ENCODE data around the gene SECISBP2.

Gene SECISBP2

DNA sequence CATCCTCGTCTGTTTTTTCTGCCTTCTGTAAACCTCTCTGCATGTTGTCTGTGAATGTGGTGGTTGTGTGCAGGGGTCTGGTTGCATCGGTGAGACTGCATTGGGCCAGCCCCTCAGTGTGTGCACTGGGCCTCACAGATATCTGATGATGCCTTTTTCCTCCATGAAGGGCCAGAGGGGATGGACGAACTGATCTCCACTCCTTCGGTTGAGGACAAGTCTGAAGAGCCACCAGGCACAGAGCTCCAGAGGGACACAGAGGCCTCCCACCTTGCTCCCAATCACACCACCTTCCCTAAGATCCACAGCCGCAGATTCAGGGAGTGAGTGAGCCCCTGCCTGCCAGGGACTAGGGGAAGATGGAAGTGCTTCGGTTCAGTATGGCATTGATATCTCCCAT is 31.3 kb downstream of the SECISBP2 start:
- no peak for DNase-seq

DNA sequence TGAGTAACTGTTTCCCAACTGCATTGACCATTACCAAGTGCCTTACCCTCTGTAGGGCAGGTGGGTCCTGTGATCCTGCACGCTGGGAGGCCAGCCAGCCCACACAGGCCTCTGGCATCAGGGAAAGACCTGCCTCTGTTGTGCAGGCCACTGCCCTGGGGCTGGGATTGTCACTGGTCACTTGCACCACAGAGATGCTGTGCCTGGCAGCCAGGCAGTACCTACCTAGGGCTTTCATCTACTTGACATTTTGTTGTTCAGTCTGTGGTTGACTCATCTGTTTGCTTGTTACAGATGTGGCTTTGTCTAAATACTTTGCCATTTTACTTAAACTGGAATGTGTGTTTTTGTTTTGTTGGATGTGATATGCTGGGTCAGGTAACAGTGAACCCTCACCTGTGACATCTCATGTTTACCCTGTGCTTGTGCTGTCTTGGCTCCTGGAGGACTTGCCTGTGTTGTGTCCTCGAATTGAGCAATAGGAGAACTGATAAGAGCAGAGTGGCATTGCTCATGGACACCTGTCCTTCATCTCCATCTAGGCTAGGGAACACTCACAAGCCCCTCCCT is 32.8 kb downstream of the SECISBP2 start:
- no peak for DNase-seq

DNA sequence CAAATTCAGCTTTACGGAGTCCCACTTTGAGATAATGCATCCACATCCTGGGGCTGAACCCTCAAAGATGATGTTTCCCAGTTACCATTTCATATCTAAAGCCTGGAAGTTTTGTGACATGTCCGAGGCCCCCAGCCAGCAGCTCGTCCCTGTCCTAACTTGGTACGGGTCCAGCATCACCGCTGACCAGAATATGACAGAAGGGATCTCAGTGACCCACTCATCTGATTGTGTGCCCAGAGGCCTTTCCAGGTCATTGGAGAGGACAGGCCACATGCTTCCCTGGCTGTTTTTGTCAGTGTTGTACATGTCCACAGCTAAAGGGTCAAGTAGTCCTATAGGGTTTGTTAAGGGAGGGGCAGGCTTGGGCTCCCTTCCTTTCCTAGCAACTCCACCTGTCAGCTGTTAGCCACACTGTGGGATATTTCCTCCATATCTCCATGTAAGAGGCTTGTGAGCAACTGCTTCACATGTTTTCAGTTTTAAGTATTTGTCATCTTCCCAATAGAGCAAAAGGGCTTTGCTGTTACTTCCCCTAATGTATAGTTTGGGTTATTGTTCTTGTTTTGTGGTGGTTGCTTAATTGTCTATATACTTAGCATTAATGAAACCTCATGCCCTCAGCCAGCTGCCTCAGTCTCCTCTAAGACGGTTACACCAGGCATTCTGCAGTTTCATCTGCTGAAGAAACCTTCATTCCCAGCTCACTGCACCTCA is 33.4 kb downstream of the SECISBP2 start:
- no peak for DNase-seq

DNA sequence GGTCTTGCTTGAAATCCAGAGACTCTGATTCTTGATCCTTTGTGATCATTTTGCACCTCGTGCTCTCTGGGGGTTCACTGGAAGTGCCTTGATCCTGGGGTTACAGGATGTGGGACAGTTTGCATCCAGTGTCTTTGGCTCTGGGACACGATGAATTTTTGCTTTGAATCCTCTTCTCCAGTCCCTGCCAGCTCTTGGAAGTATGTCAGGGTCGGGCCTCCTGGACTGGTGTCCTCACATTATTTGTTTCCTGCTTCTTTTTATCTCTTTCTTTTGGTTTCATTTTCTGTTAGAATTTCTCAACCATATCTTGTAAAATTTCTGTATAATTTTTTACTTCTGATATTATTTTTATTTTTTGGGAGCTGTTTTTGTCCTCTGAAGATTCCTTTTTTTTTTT is 34.2 kb downstream of the SECISBP2 start:
- no peak for DNase-seq

GRCh38 chr9:89352874-89353649 is 34.8 kb downstream of the SECISBP2 start:
- no peak for DNase-seq

- DNase-seq, result no peak
Observed at GRCh38 chr9:89353989-89354388, 35.7 kb downstream of the SECISBP2 start.

DNA sequence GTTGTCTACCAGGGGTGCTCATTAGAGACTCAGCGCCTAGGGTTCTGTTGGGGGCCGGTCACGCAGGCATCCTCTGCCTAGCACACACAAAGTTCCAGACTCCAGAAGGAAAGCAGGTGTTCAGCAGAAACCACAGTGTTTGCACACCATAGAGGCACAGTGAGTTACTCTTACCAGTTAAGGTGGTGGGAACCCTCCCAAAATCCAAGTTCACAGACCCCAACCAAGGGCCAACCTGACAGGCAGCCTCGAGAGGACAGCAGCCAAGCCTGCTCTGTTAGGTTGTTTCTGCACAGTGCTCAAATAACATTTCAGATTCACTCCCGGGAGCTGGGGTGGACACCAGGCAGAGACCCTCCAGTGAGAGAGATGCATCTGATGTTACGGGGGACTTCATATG is 36.2 kb downstream of the SECISBP2 start:
- no peak for DNase-seq

DNA sequence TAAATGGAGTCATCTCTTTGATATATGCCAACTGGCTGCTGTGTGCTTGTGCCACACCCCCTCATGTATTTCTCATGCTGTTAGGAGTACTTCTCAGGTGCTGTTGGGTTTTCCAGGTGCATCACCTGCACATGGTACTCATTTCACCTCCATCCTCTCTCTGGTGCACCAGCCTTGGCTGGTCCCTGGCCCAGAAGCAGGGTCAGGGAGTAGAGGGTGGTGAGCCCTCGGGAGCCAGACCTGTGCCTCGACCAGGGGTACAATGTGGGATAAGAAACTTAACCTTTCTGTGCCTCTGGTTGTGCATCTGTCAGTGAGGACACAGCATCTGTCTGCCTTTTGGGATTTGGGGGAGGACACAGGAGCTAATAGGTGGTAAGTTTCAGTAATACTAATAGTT is 38.5 kb downstream of the SECISBP2 start:
- no peak for DNase-seq

GRCh38 chr9:89357331-89358197 is 39.3 kb downstream of the SECISBP2 start:
- DNase-seq, result no peak

DNA sequence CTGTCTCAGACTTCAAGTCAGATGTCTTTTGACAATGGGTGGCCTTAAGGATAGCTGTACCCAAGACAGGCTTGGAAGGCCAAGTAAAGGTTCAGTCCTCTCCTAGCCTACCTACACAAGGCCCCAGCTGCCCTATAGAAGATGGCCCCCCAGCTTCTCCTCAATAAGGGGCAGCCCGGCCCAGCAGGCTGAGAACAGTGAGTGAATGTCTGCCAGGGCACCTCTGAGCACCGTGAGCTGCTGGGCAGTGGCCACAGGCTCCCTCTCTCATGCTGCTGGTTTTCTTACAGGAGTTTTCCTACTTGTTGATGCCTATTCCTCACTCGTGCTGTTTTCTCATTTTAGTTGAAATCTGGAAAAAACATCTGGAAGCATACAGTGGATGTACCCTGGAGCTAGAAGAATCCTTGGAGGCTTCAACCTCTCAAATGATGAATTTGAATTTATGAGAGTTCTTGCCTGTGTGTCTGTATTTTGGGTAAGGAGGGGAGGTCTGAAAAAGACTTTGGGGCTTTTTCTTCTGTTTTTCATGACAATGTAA is 40.1 kb downstream of the SECISBP2 start:
- DNase-seq, result no peak

- no peak for DNase-seq
Observed at GRCh38 chr9:89358985-89359384, 40.7 kb downstream of the SECISBP2 start.

GRCh38 chr9:89359751-89360261 is 41.5 kb downstream of the SECISBP2 start:
- peak; percentile 3 for DNase-seq

DNA sequence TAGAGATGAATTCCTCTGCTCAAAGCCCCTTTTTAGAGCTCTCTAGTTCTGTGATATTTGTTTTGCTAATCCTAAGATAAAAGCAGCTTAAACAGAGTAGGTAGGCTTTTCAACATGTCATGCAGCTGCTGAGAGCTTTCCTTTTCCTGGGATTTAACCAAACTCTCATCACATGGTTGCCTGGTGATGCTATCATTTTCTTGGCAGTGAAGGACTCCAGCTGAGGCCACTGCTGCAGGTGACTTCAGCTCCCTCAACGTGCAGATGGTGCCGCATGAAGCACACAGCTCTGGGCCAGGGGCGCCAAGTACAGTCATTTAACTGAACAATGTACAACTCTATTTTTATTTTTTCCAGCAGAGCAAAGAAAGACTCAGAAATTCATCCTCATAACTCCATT is 42.2 kb downstream of the SECISBP2 start:
- DNase-seq, result no peak

- DNase-seq, result no peak
Observed at GRCh38 chr9:89361031-89361430, 42.7 kb downstream of the SECISBP2 start.

DNA sequence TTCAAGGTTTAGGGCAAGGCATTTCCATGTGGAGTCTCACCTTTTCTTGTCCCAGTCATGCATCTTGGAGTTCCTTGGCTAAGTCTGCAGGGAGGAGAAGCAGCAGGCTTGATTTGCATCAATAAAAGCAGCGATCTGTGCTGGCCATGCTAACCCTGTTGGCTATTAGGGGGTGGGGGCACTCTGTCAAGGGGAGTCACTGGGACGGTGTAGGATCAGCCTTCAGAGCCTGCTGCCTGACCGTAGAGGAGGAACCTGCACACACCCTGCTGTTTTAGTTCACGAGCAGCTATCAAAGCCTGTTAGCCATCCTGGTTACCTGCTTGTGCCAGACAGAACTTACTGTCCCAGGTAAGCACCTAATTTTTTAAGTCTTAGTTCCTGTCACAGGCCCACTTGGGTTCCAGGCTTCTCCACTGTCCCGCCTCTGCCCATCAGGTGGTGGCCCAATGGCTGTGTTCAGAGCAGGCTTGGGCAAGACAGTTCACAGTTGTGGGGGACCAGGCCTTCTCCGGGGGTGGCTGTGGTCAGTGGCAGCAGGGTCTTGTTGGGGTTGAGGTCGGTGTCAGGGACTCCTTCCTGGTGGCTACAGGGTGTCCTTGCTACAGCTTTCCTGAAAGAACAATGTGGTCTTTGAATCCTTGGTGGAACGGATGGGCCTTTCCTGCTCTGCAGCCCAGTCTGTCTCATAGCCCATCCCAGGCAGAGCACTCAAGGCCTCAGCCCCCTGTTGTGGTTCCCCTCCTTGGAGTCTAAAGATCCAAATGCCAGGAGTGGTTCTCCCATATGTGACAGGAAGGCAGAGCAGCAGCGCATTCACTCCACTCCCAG is 43.7 kb downstream of the SECISBP2 start:
- DNase-seq, result no peak

GRCh38 chr9:89362647-89363310 is 44.5 kb downstream of the SECISBP2 start:
- DNase-seq, result no peak

- no peak for DNase-seq
Observed at GRCh38 chr9:89363311-89363670, 45.0 kb downstream of the SECISBP2 start.

DNA sequence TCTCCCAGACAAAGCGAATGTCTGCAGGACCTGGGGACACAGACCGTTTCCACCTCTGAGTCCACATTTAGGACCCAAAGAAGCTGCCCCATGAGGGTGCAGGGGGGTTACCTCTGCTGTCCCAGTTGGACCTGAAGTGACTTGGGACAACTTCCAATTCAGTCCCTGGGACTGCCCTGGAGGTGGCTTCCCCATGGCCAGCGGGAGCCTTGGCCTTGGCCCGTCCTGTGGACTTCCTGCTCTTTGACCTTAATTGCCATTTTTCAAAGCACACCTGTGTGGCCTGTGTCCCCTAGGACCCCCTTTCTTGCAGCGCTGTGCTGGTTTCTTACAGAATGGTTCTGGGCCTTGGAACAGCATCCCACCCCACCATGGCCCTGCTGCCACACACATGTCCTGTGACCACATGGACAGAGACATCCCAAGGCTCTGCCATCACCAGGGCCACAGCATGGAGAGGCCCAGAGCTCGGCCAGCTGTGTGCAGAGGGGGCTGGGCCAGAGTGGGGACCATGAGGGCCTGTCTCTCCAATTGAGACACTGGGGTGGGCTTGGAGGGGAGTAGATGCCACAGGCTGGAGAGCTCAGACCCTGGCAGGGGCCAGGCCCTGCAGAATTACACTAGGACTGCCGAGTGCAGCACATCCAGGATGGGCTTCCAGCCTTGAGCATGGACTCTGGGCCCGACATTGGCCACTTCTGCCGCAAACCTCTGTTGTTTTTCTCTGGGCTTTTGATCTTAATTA is 45.8 kb downstream of the SECISBP2 start:
- DNase-seq, result no peak

DNA sequence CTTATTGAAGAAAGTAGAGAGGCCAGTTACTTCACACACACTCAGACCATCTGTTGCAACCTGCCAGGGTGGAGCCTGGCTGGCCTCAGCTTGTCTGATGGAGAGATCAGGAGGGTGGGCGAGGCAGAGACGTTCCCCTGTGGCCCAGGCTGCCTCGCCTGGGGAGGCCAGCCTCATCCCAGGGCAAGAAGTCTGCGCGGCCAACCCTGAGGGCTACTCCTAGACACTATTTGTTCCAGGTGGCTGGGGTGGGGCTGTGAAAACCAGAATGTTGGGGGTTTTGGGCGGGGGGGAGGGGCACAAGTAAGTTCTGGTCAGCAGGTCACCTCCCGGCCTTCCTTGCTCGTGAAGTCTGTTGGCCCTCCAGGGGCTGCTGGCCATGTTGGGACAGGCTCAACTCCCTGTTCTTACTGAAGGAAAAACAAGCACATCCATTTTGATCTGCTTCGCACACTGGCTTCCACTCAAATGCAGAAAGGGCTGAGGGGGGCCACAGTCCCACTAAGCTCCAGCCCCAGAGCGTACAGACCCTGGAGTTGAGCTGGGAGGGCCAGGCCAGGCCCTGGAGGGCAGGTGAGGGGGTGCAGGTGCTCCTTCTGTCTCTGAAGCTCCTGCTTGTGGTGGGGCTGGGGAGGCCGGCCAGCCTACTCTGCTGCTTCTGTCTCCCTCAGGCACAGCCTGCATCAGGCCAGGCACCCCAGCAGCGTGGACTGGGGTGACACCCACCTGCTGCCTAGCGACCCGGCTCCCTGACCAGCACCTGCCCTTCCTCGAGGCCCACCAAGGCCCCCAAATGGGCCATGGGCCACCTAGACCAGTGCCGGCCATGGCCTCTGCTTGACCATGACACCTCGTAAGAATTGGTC is 46.6 kb downstream of the SECISBP2 start:
- no peak for DNase-seq

- no peak for DNase-seq
Observed at GRCh38 chr9:89365532-89365912, 47.2 kb downstream of the SECISBP2 start.
